GM19035 (cell line): ENCODE measurements around the gene USP9X.
"Not testable (repeated sequence)": the region's sequence is repeated elsewhere in the genome, so short reads cannot be mapped to it uniquely, and the experiment has no call there.

Experiments
- ATAC-seq: cut with Tn5 transposase; IDR thresholded peaks from one replicate; pipeline ENCODE4 v1.9.1; 2021; ENCODE audit not compliant: unreplicated experiment

The USP9X gene

GRCh38 chrX:41122664-41123257 is 37.5 kb downstream of the USP9X start:
- no peak for ATAC-seq

- ATAC-seq, result no peak
These were observed 42.4 kb downstream of the USP9X start for GRCh38 chrX:41127477-41128192.

- ATAC-seq, result no peak
These were observed 43.7 kb downstream of the USP9X start for GRCh38 chrX:41128955-41129354.

- ATAC-seq, result no peak
These were observed 46.5 kb downstream of the USP9X start for GRCh38 chrX:41131766-41132165.

DNA sequence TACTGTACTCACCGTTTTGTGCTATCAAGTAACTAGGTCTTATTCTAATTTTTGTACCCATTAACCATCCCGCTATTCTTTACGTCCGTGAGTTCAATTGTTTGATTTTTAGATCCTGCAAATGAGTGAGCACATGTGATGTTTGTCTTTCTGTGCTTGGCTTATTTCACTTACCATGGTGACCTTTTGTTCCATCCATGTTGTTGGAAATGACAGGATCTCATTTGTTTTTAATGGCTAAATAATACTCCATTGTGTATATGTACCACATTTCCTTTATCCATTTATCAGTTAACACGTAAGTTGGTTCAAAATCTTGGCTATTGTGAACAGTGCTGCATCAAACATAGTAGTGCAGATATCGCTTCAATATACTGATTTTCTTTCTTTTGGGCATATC is 48.3 kb downstream of the USP9X start:
- no peak for ATAC-seq

DNA sequence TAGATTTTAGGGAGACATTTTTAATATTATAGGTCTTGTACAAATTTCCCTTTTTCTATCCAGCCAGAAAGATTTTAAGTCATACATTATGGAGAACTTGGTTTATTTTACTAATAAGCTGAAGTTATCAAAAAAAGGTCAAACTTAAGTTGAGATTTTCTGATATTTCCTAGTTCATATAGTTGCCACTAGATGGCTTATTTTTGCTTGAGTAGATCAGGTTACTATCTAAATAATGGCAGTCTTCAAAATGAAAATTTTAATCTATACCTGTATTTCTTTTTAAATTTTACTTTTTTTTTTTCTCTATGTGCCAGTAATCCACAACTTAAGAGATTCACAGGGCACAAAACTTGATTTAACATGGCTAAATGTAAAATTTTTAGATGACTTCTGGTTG is 52.3 kb downstream of the USP9X start:
- no peak for ATAC-seq

DNA sequence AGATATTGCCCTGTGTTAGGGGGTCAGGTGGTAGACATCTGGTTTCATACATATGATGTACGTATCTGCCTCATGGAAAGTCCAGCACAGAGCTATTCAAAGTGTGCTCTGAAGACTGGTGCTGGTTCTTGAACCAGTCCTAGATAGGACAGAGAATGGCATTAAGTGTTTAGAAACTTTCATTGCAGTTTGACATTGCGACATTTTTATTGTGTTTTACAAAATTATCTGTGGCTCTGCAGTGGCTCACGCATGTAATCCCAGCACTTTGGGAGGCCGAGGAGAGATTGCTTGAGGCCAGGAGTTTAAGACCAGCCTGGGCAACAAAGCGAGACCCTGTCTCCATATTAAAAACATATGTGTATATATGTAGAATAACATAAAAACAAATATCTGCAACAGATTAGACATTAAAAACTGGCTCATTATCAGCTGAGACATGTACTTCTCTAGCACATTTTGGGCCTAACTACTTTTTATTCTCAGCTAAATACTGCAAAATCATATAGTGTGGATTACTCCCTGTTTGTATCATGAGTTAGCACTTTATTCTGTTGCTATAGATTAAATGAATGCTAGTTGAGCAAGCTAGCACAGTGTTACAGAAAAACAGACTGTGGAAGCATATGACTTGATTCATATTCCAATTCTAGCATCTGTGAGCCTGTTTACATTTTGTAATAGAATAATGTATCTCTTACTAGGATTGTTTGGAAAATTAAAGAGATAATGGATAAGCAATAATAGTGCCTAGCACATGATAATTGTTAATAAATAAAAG is 57.1 kb downstream of the USP9X start:
- ATAC-seq, result no peak

DNA sequence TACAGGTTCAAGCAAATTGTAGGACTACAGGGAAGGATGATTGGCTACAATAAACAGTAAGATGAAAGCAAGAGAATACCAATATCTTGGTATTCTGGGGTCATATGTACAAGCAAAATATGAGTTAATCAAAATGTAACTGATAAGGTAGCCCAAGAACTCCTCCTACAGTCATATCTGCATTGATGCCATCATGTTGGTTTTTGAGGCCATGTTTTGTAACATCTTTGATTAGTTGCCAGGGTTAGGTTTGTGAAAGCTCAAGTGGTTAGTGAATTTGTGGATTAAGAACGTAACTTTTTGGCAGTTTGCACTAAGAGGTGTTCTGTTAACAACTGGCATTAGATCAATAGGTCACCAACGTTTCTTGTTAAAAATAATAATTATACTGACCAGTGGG is 59.6 kb downstream of the USP9X start:
- ATAC-seq, result no peak

- no peak for ATAC-seq
These were observed 60.8 kb downstream of the USP9X start for GRCh38 chrX:41145920-41146608.

- no peak for ATAC-seq
These were observed 63.3 kb downstream of the USP9X start for GRCh38 chrX:41148553-41148952.

GRCh38 chrX:41150043-41150442 is 64.8 kb downstream of the USP9X start:
- no peak for ATAC-seq

GRCh38 chrX:41151726-41152125 is 66.5 kb downstream of the USP9X start:
- ATAC-seq, result not testable (repeated sequence)

- ATAC-seq, result no peak
These were observed 67.0 kb downstream of the USP9X start for GRCh38 chrX:41152221-41152620.

DNA sequence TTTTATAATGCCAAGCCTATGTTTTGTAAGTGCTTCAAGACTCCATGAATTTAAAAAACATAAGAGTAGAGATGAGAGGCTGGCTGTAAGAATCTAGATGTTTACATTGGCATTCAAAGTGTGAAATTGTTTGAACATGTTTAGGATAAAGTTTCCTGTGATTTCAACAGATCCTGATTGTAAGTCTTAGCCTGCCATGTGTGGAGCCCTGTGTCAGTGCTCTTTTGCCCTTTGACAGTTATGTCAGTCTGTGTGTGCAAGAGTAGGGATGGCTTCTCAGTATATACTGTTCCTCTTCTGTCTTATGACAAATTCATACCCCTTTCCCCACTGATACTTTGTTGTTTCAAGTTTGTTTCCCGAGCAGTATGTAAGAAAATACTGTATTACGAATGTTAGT is 68.2 kb downstream of the USP9X start:
- no peak for ATAC-seq

DNA sequence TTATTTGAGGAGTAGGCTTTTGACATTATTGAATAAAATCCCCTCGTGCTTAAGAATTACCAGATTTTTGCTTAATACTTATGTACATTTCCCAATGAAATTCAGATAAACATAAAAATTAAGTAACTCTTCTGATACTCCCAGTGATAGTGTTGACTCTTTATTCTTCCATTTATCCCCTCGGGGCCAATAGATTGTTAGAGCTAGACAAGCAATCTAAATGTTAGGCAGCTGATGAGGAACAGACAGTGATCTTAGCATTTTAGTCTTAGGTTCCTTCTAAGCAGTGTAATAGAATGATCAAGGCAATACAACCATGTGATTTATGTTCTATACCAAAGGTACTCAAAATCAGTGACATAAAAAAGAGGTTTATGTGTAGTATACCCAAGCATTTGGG is 68.7 kb downstream of the USP9X start:
- no peak for ATAC-seq

- ATAC-seq, result no peak
These were observed 79.2 kb downstream of the USP9X start for GRCh38 chrX:41164449-41164848.

DNA sequence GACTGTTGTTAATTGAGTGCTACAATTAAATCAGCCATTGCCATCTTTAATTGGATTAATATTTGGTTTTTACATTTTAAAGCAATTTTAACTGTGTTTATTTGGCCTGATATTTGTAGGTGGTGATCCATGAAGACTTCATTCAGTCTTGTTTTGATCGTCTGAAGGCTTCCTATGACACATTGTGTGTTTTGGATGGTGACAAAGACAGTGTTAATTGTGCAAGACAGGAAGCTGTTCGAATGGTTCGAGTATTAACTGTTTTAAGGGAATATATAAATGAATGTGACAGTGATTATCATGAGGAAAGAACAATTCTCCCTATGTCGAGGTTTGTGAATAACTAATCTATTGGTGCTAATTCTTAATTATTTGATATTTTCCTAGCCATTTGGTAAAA is 82.6 kb downstream of the USP9X start:
- ATAC-seq, result no peak

GRCh38 chrX:41176263-41176662 is 91.0 kb downstream of the USP9X start:
- ATAC-seq, result no peak

DNA sequence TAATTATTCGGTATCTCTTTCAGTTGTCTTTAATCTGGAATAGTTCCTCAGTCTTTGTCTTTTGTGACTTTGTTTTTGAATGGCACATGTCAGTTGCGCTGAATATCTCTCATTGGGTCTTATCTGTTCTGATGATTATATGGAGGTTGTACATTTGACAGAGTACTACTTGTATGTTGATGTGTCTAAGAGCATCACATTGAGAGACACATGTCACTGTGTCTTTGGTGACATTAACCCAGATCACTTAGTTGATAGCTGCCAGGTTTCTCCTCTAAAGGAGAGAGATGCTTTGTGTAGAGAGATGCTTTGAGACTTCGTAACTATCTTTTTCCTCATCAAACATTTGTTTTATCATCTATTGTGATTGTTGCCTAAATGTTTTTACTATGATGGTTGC is 92.1 kb downstream of the USP9X start:
- no peak for ATAC-seq

- no peak for ATAC-seq
These were observed 93.0 kb downstream of the USP9X start for GRCh38 chrX:41178201-41178600.

DNA sequence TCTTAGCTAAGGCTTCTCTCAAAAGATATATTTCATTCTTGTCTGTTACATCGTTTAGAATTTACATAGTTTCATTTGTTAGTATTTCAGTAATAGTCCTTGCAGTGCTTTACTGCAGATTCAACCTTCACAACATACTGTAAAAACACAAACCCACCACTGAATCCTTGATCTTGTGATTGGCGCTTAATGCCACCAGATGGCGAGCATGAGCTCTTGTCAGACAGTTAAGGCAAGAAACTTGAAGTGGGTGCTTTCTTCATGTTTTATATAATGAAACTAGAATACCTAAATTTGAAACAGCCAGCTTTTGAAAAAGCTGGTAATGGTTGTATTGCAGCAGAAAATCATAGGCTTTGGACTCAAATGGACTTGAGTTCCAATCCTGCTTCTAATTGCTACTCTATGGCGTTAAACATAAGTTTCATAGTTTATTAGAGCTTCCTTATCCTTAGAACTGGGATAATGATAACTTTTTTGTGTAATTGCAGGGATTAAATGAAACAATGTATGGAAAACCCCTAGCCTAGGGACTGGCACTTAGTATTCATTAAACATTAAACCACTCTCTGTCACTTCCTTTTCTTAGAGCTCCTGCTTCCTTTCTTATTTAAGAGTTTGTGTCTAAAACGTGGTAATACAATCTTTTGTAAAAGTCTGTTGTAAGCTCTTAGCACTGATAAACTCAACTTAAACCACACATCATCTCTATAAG is 95.1 kb downstream of the USP9X start:
- peak; percentile 58 for ATAC-seq
